H1 (cell line): ENCODE results near the gene BHLHE23. TPM values are rescaled to one million over a fixed set of nuclear protein-coding genes. Genes with fewer than 3 reads are reported as not detected.

Experiments
- CTCF ChIA-PET: fragments of 300-600 bp; sonication (Branson Sonifier 250); formaldehyde crosslinking; loops from one replicate; lab custom pipeline; 2021; ENCODE audit not compliant: partially characterized antibody; lab: Charles Lee
- POLR2A ChIA-PET: fragments of 300-600 bp; sonication (Branson Sonifier 250); formaldehyde crosslinking; loops from one replicate; lab custom pipeline; 2021; ENCODE audit warnings: inconsistent platforms; ENCODE audit not compliant: partially characterized antibody; lab: Charles Lee
- DNase-seq, 2 experiments: peaks; one replicate each; pipeline versions ENCODE4 v3.0.0 to v3.0.0-alpha.2; 2010 to 2022; ENCODE audit warnings: low spot score in 2 of 2, low read depth in 1 of 2, mixed read lengths in 1 of 2
- FAIRE-seq: peaks from 2 replicates; lab custom pipeline; 2011; peaks lifted over from hg19 to GRCh38; lab: Jason Lieb, UNC
- H2AFZ ChIP-seq: 2 replicates; pipeline ENCODE4 v1.8.1; 2012; ENCODE audit warnings: low read length, inconsistent platforms
- H2AK5ac ChIP-seq: 2 replicates; pipeline ENCODE4 v1.6.1; 2013; ENCODE audit warnings: low read depth, low read length
- H2BK120ac ChIP-seq: replicated peaks from 2 replicates; pipeline ENCODE3; 2013; ENCODE audit warnings: low read depth, low read length, inconsistent platforms
- H2BK12ac ChIP-seq: 2 replicates; pipeline ENCODE4 v1.6.1; 2013; ENCODE audit warnings: low read depth, low read length
- H2BK15ac ChIP-seq: 2 replicates; pipeline ENCODE4 v1.6.1; 2013; ENCODE audit warnings: low read length
- H2BK20ac ChIP-seq: 2 replicates; pipeline ENCODE4 v1.6.1; 2013; ENCODE audit warnings: low read length
- H2BK5ac ChIP-seq: 2 replicates; pipeline ENCODE4 v1.6.1; 2013; ENCODE audit warnings: low read depth, low read length
- H3K14ac ChIP-seq: 2 replicates; pipeline ENCODE4 v1.6.1; 2013; ENCODE audit warnings: inconsistent platforms; ENCODE audit not compliant: insufficient read length
- H3K18ac ChIP-seq: 2 replicates; pipeline ENCODE4 v1.6.1; 2013; ENCODE audit warnings: low read length; ENCODE audit errors: extremely low read depth
- H3K23ac ChIP-seq: 2 replicates; pipeline ENCODE4 v1.6.1; 2013; ENCODE audit warnings: inconsistent platforms; ENCODE audit not compliant: insufficient read length
- H3K23me2 ChIP-seq: 2 replicates; pipeline ENCODE4 v1.6.1; 2013; ENCODE audit warnings: low read depth, low read length
- H3K27ac ChIP-seq: 2 replicates; pipeline ENCODE4 v1.6.1; 2011; ENCODE audit warnings: low read depth, low read length, inconsistent platforms
- H3K27me3 ChIP-seq, 4 experiments: replicated peaks in 1 of 4; 1 replicate in 1 of 4; 2 replicates in 3 of 4; pipeline versions ENCODE4 v1.6.1 to v1.8.1; 2011 to 2013; ENCODE audit warnings: low read length in 3 of 4, mild to moderate bottlenecking in 3 of 4, inconsistent platforms in 2 of 4, mixed read lengths in 2 of 4, moderate library complexity in 1 of 4; ENCODE audit not compliant: control insufficient read depth in 3 of 4, insufficient read depth in 3 of 4; ENCODE audit errors: extremely low read depth in 1 of 4
- H3K36me3 ChIP-seq, 4 experiments: 2 replicates each; pipeline versions ENCODE4 v1.6.1 to v1.8.1; 2011 to 2013; ENCODE audit warnings: mild to moderate bottlenecking in 4 of 4, low read length in 3 of 4, moderate library complexity in 2 of 4, control low read depth in 1 of 4, inconsistent platforms in 1 of 4; ENCODE audit not compliant: insufficient read depth in 4 of 4, control insufficient read depth in 2 of 4
- H3K4ac ChIP-seq: replicated peaks from 2 replicates; pipeline ENCODE3; 2013; ENCODE audit warnings: low read length, low read depth, mixed read lengths, inconsistent platforms; ENCODE audit not compliant: insufficient read length
- H3K4me1 ChIP-seq, 4 experiments: replicated peaks in 1 of 4; 1 replicate in 1 of 4; 2 replicates in 3 of 4; pipeline versions ENCODE4 v1.6.1 to v1.8.1; 2011 to 2013; ENCODE audit warnings: low read length in 3 of 4, inconsistent platforms in 2 of 4, mixed read lengths in 1 of 4; ENCODE audit not compliant: insufficient read depth in 4 of 4, control insufficient read depth in 3 of 4
- H3K4me2 ChIP-seq, 2 experiments: 2 replicates each; pipeline versions ENCODE4 v1.6.1 to v1.8.1; 2011 to 2013; ENCODE audit warnings: low read depth in 2 of 2, low read length in 2 of 2, control low read depth in 1 of 2, inconsistent platforms in 1 of 2, mild to moderate bottlenecking in 1 of 2; ENCODE audit not compliant: insufficient read depth in 1 of 2
- H3K4me3 ChIP-seq, 4 experiments: fragments of 200-600, 300-600 bp in 1 of 4; sonication (generic), shearing (Covaris generic), sonication (Bioruptor Twin) in 1 of 4; 2 replicates each; pipeline versions ENCODE4 v1.5.1 to v1.8.1; 2011 to 2016; ENCODE audit warnings: low read length in 4 of 4, low read depth in 3 of 4, control low read depth in 2 of 4, inconsistent platforms in 2 of 4, mild to moderate bottlenecking in 2 of 4, mixed read lengths in 1 of 4, moderate library complexity in 1 of 4; ENCODE audit not compliant: insufficient read depth in 2 of 4; ENCODE audit errors: extremely low read depth in 1 of 4
- H3K56ac ChIP-seq: replicated peaks from 2 replicates; pipeline ENCODE3; 2013; ENCODE audit warnings: low read depth, mild to moderate bottlenecking, mixed read lengths, low read length, inconsistent platforms; ENCODE audit not compliant: insufficient read length
- H3K79me1 ChIP-seq: 2 replicates; pipeline ENCODE4 v1.6.1; 2013; ENCODE audit warnings: low read depth, low read length, control low read depth
- H3K79me2 ChIP-seq, 2 experiments: 2 replicates each; pipeline versions ENCODE4 v1.6.1 to v1.8.1; 2012 to 2013; ENCODE audit warnings: low read length in 2 of 2, mild to moderate bottlenecking in 2 of 2, inconsistent platforms in 1 of 2; ENCODE audit not compliant: insufficient read depth in 2 of 2, control insufficient read depth in 1 of 2
- H3K9ac ChIP-seq, 4 experiments: replicated peaks in 1 of 4; 1 replicate in 1 of 4; 2 replicates in 3 of 4; pipeline versions ENCODE4 v1.6.1 to v1.8.1; 2011 to 2013; ENCODE audit warnings: low read depth in 3 of 4, low read length in 3 of 4, control low read depth in 2 of 4, mild to moderate bottlenecking in 2 of 4, moderate library complexity in 2 of 4, inconsistent platforms in 1 of 4; ENCODE audit errors: extremely low read depth in 1 of 4
- H3K9me3 ChIP-seq, 2 experiments: 2 replicates each; pipeline versions ENCODE4 v1.6.1 to v1.8.1; 2012 to 2013; ENCODE audit warnings: mild to moderate bottlenecking in 2 of 2, moderate library complexity in 2 of 2, control low read depth in 1 of 2, inconsistent platforms in 1 of 2, low read depth in 1 of 2, low read length in 1 of 2, mixed read lengths in 1 of 2; ENCODE audit not compliant: insufficient read depth in 2 of 2
- H4K20me1 ChIP-seq, 2 experiments: replicated peaks in 1 of 2; 2 replicates each; pipeline versions ENCODE3 to v1.8.1; 2011 to 2013; ENCODE audit warnings: inconsistent platforms in 2 of 2, low read length in 2 of 2, mild to moderate bottlenecking in 1 of 2; ENCODE audit not compliant: insufficient read depth in 2 of 2, control insufficient read depth in 1 of 2
- H4K5ac ChIP-seq: 2 replicates; pipeline ENCODE4 v1.6.1; 2013; ENCODE audit warnings: low read length, low read depth, mixed read lengths, inconsistent platforms; ENCODE audit not compliant: insufficient read length
- H4K8ac ChIP-seq: 2 replicates; pipeline ENCODE4 v1.8.0; 2013; ENCODE audit warnings: mild to moderate bottlenecking, moderate library complexity, low read length, inconsistent platforms; ENCODE audit not compliant: insufficient read depth; ENCODE audit errors: extremely low read depth
- H4K91ac ChIP-seq: replicated peaks from 2 replicates; pipeline ENCODE3; 2013; ENCODE audit warnings: low read length, mixed read lengths, inconsistent platforms; ENCODE audit not compliant: insufficient read length
- FOSL1 ChIP-seq: IDR thresholded peaks from 2 replicates; pipeline ENCODE4 v1.6.1; 2011; ENCODE audit warnings: mild to moderate bottlenecking, low read depth, low read length, moderate library complexity; ENCODE audit not compliant: insufficient read depth
- WGBS, 2 experiments: shearing (Covaris generic) in 1 of 2; methylation state at CpG; one replicate each; pipeline versions ENCODE4 v1.1.6 to v1.1.7; 2013 to 2015; ENCODE audit warnings: low lambda C conversion rate in 2 of 2, mixed read lengths in 2 of 2, inconsistent platforms in 1 of 2, low coverage in 1 of 2, missing lambda C conversion rate in 1 of 2; ENCODE audit not compliant: insufficient replicate concordance in 2 of 2, insufficient coverage in 1 of 2, insufficient read length in 1 of 2; ENCODE audit errors: extremely low coverage in 1 of 2, missing lambda C conversion rate in 1 of 2; 5-methylcytosine and 5-hydroxymethylcytosine counted together
- polyA plus RNA-seq, 7 experiments: library from polyadenylated mRNA; depleted of rRNA in 3 of 7; stranded (reverse) in 5 of 7; unstranded in 2 of 7; fragments of >200 nt in 5 of 7; fragments of 200-250 nt in 2 of 7; gene quantifications; 1 replicate in 5 of 7; 2 replicates in 1 of 7; 4 replicates in 1 of 7; pipeline versions ENCODE4 v1.2.1 to v1.2.3, GENCODE V29; 2011 to 2013; ENCODE audit warnings: missing spikeins in 2 of 7, mixed read lengths in 2 of 7
- total RNA-seq: library from RNA; stranded (reverse); fragmentation: NEBNext Ultra II Directional; extraction: Animal tissue kit (Norgen Biotek cat#: 25700); gene quantifications from 2 replicates; pipeline ENCODE4 v1.2.1, GENCODE V29; 2021

BHLHE23 gene
- total and polyA plus RNA-seq, 2 of the 8 experiments (the other 6 are each of a cell fraction or from before 2014, with no cell fraction given), result 0.47 TPM; not detected in 1

GRCh38 chr20:63046841-63047240, 40.1 kb upstream of the BHLHE23 start:
- Histone ChIP-seq H4K5ac (no peak overlapping the region), H3K27ac (no peak overlapping the region), H3K14ac (no peak overlapping the region), H4K20me1 (no peaks in the 10 kb centered on the region), H3K27me3 (no peaks in the 10 kb centered on the region), H3K9me3 (peaks cover 6 to 19% of the 10 kb centered on the region in 2 experiments; a peak in 1 of 4 replicates), H3K23ac (no peak overlapping the region), H2AFZ (no peak overlapping the region), H2BK5ac (no peak overlapping the region), H3K36me3 (no peaks in the 10 kb centered on the region), H3K18ac (no peak overlapping the region), H3K23me2 (no peaks in the 10 kb centered on the region), H3K4me1 (no peaks in the 10 kb centered on the region), H3K56ac (no peak overlapping the region), H4K91ac (no peak overlapping the region), H3K79me1 (no peaks in the 10 kb centered on the region), H2BK20ac (no peak overlapping the region), H4K8ac (no peak overlapping the region), H2BK15ac (no peak overlapping the region), H2BK12ac (no peak overlapping the region), H3K79me2 (no peaks in the 10 kb centered on the region), H2AK5ac (no peak overlapping the region), H2BK120ac (no peak overlapping the region), H3K4me3 (no peak overlapping the region), H3K4me2 (no peak overlapping the region), H3K9ac (no peak overlapping the region), H3K4ac (no peak overlapping the region)
- 96% methylated on average over 9 of the region's 9 CpGs; no CpG with 5 or more reads in 1 of the 2 experiments for WGBS, 2 experiments
- TF ChIP-seq FOSL1, result no peak
- POLR2A ChIA-PET, result interaction anchor here (0.6 to 0.8 kb wide), 2 partner anchors 11 to 217 kb away, joined by 3 read pairs; no protein-coding TSS in a partner anchor
- FAIRE-seq (no peak), DNase-seq (no peak)
- CTCF ChIA-PET, result interaction anchor here (0.6 to 1.5 kb wide), 3 partner anchors 9 to 857 kb away, joined by 4 to 5 read pairs (median 4); no protein-coding TSS in a partner anchor
